Panc1 (cell line): ENCODE data around the gene CCDC90B. TPM values are rescaled to one million over a fixed set of nuclear protein-coding genes. Genes with fewer than 3 reads are reported as not detected.
A peak's percentile ranks its signal among the peaks of the same experiment; 100 is the strongest.

Experiments
- ATAC-seq: fragments of 200-7000 bp; cut with Tn5 transposase; 2 replicates; pipeline ENCODE4 v1.9.1; 2020; ENCODE audit warnings: mild to moderate bottlenecking, moderate library complexity
- BruUV-seq: library from RNA; stranded (reverse); fragments of 400-500 nt; replicated peaks from 2 replicates; lab custom pipeline; 2021; lab: Mats Ljungman, UMichigan
- CTCF ChIA-PET: fragments of 300-600 bp; sonication (Branson Sonifier 250); formaldehyde crosslinking; loops from one replicate; lab custom pipeline; 2022; ENCODE audit warnings: antibody characterized with exemption; lab: Charles Lee
- POLR2A ChIA-PET: fragments of 300-600 bp; sonication (Branson Sonifier 250); formaldehyde crosslinking; loops from one replicate; lab custom pipeline; 2022; ENCODE audit warnings: antibody characterized with exemption; lab: Charles Lee
- DNase-seq: peaks from one replicate; pipeline ENCODE4 v3.0.0-alpha.2; 2010; ENCODE audit warnings: low read depth, low spot score
- H3K27ac ChIP-seq: 2 replicates; pipeline ENCODE4 v1.5.1; 2011; ENCODE audit warnings: mild to moderate bottlenecking, low read length, inconsistent platforms
- H3K27me3 ChIP-seq: fragments of 200-500 bp; sonication (Bioruptor generic); 2 replicates; pipeline ENCODE4 v1.6.0; 2014; ENCODE audit warnings: low read length, inconsistent platforms; ENCODE audit not compliant: control insufficient read depth, insufficient read depth
- H3K36me3 ChIP-seq: fragments of 200-500 bp; sonication (Bioruptor generic); 2 replicates; pipeline ENCODE4 v1.5.1; 2014; ENCODE audit warnings: inconsistent platforms, mild to moderate bottlenecking, low read length, moderate library complexity; ENCODE audit not compliant: control insufficient read depth, insufficient read depth
- H3K4me1 ChIP-seq: 2 replicates; pipeline ENCODE4 v1.5.1; 2011; ENCODE audit warnings: inconsistent platforms, mild to moderate bottlenecking, low read length, moderate library complexity; ENCODE audit not compliant: control insufficient read depth, insufficient read depth
- H3K4me3 ChIP-seq, 2 experiments: 2 replicates each; pipeline ENCODE4 v1.5.1; 2011 to 2012; ENCODE audit warnings: low read depth in 2 of 2, low read length in 2 of 2, mild to moderate bottlenecking in 2 of 2, inconsistent platforms in 1 of 2, moderate library complexity in 1 of 2
- H3K9me3 ChIP-seq: fragments of 200-500 bp; sonication (Bioruptor generic); 2 replicates; pipeline ENCODE4 v1.5.1; 2014; ENCODE audit warnings: low read depth, mild to moderate bottlenecking, inconsistent platforms, low read length, moderate library complexity; ENCODE audit not compliant: control insufficient read depth, insufficient read depth
- CTCF ChIP-seq: fragments of 450-650 bp; IDR thresholded peaks from 2 replicates; pipeline ENCODE4 v1.5.1; 2017; ENCODE audit warnings: mild to moderate bottlenecking
- POLR2AphosphoS5 ChIP-seq: IDR thresholded peaks from 2 replicates; pipeline ENCODE4 v1.6.1; 2012; ENCODE audit warnings: mild to moderate bottlenecking, low read depth, low read length, moderate library complexity
- SIN3A ChIP-seq: IDR thresholded peaks from 2 replicates; pipeline ENCODE4 v1.6.1; 2012; ENCODE audit warnings: low read depth, mild to moderate bottlenecking, low read length, moderate library complexity, borderline replicate concordance; ENCODE audit not compliant: insufficient read depth
- TCF7L2 ChIP-seq: IDR thresholded peaks from 2 replicates; pipeline ENCODE4 v1.6.1; 2011; ENCODE audit warnings: mild to moderate bottlenecking, low read depth, low read length, inconsistent platforms
- in situ Hi-C: cut with HindIII; loops from 2 replicates; pipeline ENCODE4 v1.10.0; 2016; ENCODE audit warnings: low sequenced_read_pairs, low pct_unique_long_range_greater_than_20kb
- intact Hi-C: fragments of 100-400 bp; cut with micrococcal nuclease; formaldehyde crosslinking; loops from one replicate; pipeline ENCODE4 v1.10.0; 2022; ENCODE audit not compliant: unreplicated experiment
- total RNA-seq: library from RNA; stranded (reverse); gene quantifications from one replicate; pipeline ENCODE4 v1.2.1, GENCODE V29; 2021; ENCODE audit not compliant: unreplicated experiment
- TF ChIP-seq, protein P1 (sequence below), 2 experiments: IDR thresholded peaks; 2 replicates each; pipeline ENCODE4 v1.6.1; 2011 to 2012; ENCODE audit warnings: low read depth in 2 of 2, control low read depth in 1 of 2, low read length in 1 of 2, mild to moderate bottlenecking in 1 of 2, moderate library complexity in 1 of 2; ENCODE audit not compliant: insufficient read depth in 1 of 2

CCDC90B gene
- total RNA-seq, 1 experiment from 2014 or later: 41.9 TPM

- peak; percentile 93 for ATAC-seq
- no peak overlapping the region for H3K27ac ChIP-seq
- intact Hi-C loops: loop anchor here (2.0 to 10.0 kb wide), 3 partner anchors 232 to 526 kb away; no protein-coding TSS in a partner anchor
Observed at GRCh38 chr11:83292709-83293456, 6.7 kb upstream of the CCDC90B start.

GRCh38 chr11:83287631-83288030, 1.5 kb upstream of the CCDC90B start:
- intact Hi-C loops: loop anchor here (10.0 kb wide), 1 partner anchor 383 kb away; the partner anchor contains the start of genes DDIAS and PRCP
- no peak for TF ChIP-seq TCF7L2
- TF ChIP-seq POLR2AphosphoS5: no peak
- no peak for TF ChIP-seq SIN3A
- Histone ChIP-seq H3K4me3 (no peak overlapping the region), H3K27ac (no peak overlapping the region), H3K4me1 (peaks cover 12% of the 10 kb centered on the region), H3K9me3 (no peaks in the 10 kb centered on the region), H3K36me3 (no peaks in the 10 kb centered on the region), H3K27me3 (no peaks in the 10 kb centered on the region)
- BruUV-seq: no TSS peak
- DNase-seq: no peak
- in situ Hi-C loops: no loop called here
- ATAC-seq: no peak
- ChIA-PET CTCF (interaction anchor here (0.7 kb wide), 1 partner anchor 978 kb away, joined by 7 read pairs; no protein-coding TSS in a partner anchor), POLR2A (interaction anchor here (0.9 kb wide), 1 partner anchor 389 kb away, joined by 3 read pairs; no protein-coding TSS in a partner anchor)

More at GRCh38 chr11:83292709-83293456, 6.7 kb upstream of the CCDC90B start:
- ChIA-PET CTCF (interaction anchor here (0.6 to 2.1 kb wide), 12 partner anchors 10 to 1070 kb away, joined by 3 to 16 read pairs (median 4); no protein-coding TSS in a partner anchor), POLR2A (interaction anchor here (0.7 kb wide), 1 partner anchor 462 kb away, joined by 4 read pairs; no protein-coding TSS in a partner anchor)
- no peak for TF ChIP-seq TCF7L2
- TF ChIP-seq CTCF: peak; percentile 85
- peaks cover 2% of the 10 kb centered on the region; the same call in 1 of the 2 replicates for H3K27me3 ChIP-seq
- no peaks in the 10 kb centered on the region for H3K36me3 ChIP-seq
- DNase-seq: peak; percentile 17
- no TSS peak for BruUV-seq
- H3K4me3 ChIP-seq: no peak overlapping the region
- H3K9me3 ChIP-seq: no peaks in the 10 kb centered on the region
- in situ Hi-C loops: no loop called here
- no peaks in the 10 kb centered on the region for H3K4me1 ChIP-seq

DNA sequence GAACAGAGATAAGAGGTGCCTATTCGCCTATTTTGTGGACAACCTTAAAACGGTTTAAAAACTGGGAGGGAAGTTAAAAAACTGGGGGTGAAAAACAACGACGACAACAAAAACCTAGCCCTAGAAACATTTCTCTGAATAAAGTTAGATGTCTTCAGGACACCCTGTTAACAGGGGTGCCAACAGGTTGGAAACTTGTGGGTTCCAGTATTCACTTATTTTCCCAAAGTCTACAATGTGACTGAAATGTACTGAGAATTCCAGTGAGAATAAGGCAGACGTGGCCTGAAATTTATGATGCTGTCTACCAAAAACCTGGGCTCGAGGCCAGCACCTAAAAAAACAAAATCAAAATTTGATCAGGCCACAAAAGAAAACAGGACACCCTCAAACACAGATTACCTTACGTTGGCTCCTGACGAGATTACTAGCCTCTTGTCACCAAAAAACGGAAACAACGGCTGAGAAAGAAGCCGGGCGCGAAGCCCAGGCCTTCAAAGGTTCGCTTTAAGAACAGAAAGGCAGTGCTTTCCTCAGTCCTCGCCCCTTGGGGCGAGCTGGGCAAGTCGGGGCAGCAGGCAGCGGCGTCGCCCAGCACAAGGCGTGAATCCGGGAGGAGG, 906 bp downstream of the CCDC90B start:
- no peak for TF ChIP-seq CTCF
- TF ChIP-seq, protein P1, sequence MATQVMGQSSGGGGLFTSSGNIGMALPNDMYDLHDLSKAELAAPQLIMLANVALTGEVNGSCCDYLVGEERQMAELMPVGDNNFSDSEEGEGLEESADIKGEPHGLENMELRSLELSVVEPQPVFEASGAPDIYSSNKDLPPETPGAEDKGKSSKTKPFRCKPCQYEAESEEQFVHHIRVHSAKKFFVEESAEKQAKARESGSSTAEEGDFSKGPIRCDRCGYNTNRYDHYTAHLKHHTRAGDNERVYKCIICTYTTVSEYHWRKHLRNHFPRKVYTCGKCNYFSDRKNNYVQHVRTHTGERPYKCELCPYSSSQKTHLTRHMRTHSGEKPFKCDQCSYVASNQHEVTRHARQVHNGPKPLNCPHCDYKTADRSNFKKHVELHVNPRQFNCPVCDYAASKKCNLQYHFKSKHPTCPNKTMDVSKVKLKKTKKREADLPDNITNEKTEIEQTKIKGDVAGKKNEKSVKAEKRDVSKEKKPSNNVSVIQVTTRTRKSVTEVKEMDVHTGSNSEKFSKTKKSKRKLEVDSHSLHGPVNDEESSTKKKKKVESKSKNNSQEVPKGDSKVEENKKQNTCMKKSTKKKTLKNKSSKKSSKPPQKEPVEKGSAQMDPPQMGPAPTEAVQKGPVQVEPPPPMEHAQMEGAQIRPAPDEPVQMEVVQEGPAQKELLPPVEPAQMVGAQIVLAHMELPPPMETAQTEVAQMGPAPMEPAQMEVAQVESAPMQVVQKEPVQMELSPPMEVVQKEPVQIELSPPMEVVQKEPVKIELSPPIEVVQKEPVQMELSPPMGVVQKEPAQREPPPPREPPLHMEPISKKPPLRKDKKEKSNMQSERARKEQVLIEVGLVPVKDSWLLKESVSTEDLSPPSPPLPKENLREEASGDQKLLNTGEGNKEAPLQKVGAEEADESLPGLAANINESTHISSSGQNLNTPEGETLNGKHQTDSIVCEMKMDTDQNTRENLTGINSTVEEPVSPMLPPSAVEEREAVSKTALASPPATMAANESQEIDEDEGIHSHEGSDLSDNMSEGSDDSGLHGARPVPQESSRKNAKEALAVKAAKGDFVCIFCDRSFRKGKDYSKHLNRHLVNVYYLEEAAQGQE (IDR thresholded peaks at IDR 0.05; ENCODE audit: insufficient read depth in 1 of 2, low read depth in 2 of 2, low read length in 1 of 2): no peak
- TF ChIP-seq TCF7L2: no peak
- no peak for TF ChIP-seq SIN3A
- TF ChIP-seq POLR2AphosphoS5: no peak
- ATAC-seq (peak; percentile 78), DNase-seq (no peak)
- in situ Hi-C loops (no loop called here), intact Hi-C loops (loop anchor here (10.0 kb wide), 1 partner anchor 380 kb away; the partner anchor contains the start of genes DDIAS and PRCP)
- Histone ChIP-seq H3K27ac (peak overlapping the region; percentile 95), H3K27me3 (no peaks in the 10 kb centered on the region), H3K4me3 (peak overlapping the region; percentile 79 to 99), H3K4me1 (peaks cover 12% of the 10 kb centered on the region), H3K36me3 (no peaks in the 10 kb centered on the region), H3K9me3 (no peaks in the 10 kb centered on the region)
- CTCF ChIA-PET: no interaction called here
- BruUV-seq: no TSS peak
- POLR2A ChIA-PET: no interaction called here
